ENCODE results near the gene DEFB123.

GRCh38 chr20:31476643-31477215, 36.3 kb downstream of the DEFB123 start:
- TF ChIP-seq, protein P1, sequence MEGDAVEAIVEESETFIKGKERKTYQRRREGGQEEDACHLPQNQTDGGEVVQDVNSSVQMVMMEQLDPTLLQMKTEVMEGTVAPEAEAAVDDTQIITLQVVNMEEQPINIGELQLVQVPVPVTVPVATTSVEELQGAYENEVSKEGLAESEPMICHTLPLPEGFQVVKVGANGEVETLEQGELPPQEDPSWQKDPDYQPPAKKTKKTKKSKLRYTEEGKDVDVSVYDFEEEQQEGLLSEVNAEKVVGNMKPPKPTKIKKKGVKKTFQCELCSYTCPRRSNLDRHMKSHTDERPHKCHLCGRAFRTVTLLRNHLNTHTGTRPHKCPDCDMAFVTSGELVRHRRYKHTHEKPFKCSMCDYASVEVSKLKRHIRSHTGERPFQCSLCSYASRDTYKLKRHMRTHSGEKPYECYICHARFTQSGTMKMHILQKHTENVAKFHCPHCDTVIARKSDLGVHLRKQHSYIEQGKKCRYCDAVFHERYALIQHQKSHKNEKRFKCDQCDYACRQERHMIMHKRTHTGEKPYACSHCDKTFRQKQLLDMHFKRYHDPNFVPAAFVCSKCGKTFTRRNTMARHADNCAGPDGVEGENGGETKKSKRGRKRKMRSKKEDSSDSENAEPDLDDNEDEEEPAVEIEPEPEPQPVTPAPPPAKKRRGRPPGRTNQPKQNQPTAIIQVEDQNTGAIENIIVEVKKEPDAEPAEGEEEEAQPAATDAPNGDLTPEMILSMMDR (IDR thresholded peaks at IDR 0.05): no peak
- no peak for TF ChIP-seq POLR2A (IDR thresholded peaks at IDR 0.05)

Data from lower leg skin (tissue), 3 donors.